ENCODE measurements around the gene GSTT2.
"Not testable (repeated sequence)": the region's sequence is repeated elsewhere in the genome, so short reads cannot be mapped to it uniquely, and the experiment has no call there.

DNA sequence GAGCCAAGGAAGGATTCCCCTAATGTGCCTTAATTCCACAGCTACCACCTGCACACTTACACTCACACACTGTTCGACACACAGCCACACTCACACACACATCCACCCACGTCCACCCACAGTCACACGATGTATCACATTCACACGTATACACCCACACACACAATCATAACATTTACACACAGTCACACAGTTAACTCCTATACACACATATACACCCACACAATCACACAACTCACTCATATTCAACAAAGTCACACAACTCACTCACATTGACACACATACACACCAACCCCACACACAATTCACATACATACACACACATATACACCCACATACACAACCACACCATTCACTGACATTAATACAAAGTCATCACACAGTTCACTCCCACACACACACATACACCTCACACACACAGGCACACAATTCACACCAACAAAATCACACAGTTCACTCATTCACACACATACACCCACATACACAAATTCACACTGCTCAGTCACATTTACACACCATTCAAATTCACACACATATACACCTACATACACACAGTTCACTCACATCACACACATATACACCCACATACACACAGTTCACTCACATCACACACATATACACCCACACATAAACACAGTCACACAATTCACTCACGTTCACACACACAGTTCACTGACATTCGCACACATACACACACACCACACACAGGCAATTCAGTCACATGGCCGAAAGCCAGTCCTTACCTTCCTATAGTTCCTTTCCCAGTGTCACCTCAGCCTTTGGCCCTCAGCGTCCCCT is 25.5 kb upstream of the GSTT2 start:
- TF ChIP-seq, protein P1, sequence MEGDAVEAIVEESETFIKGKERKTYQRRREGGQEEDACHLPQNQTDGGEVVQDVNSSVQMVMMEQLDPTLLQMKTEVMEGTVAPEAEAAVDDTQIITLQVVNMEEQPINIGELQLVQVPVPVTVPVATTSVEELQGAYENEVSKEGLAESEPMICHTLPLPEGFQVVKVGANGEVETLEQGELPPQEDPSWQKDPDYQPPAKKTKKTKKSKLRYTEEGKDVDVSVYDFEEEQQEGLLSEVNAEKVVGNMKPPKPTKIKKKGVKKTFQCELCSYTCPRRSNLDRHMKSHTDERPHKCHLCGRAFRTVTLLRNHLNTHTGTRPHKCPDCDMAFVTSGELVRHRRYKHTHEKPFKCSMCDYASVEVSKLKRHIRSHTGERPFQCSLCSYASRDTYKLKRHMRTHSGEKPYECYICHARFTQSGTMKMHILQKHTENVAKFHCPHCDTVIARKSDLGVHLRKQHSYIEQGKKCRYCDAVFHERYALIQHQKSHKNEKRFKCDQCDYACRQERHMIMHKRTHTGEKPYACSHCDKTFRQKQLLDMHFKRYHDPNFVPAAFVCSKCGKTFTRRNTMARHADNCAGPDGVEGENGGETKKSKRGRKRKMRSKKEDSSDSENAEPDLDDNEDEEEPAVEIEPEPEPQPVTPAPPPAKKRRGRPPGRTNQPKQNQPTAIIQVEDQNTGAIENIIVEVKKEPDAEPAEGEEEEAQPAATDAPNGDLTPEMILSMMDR (IDR thresholded peaks at IDR 0.05) = not testable (repeated sequence)
- TF ChIP-seq POLR2A (IDR thresholded peaks at IDR 0.05) = not testable (repeated sequence)

All from gastroesophageal sphincter (tissue), 3 donors.